ENCODE data around the gene DNASE1L1.

GRCh38 chrX:154378799-154379568 is 30.1 kb downstream of the DNASE1L1 start, which contains the start of gene EMD:
- TF ChIP-seq CTCF (IDR thresholded peaks at IDR 0.05; ENCODE audit: low read length) (no peak), EZH2 (IDR thresholded peaks at IDR 0.05; ENCODE audit: borderline replicate concordance, low read length) (no peak)

Measured in OCI-LY1 (cell line).